Amniotic stem cell (primary cell): Measurements from ENCODE around the gene UBE2G1.
A peak's percentile ranks its signal among the peaks of the same experiment; 100 is the strongest.
"Not testable (repeated sequence)": the region's sequence is repeated elsewhere in the genome, so short reads cannot be mapped to it uniquely, and the experiment has no call there.

ENCODE experiments used
- DNase-seq: peaks from one replicate; lab custom pipeline; 2025; lab: John Stamatoyannopoulos, UW

Gene UBE2G1, protein sequence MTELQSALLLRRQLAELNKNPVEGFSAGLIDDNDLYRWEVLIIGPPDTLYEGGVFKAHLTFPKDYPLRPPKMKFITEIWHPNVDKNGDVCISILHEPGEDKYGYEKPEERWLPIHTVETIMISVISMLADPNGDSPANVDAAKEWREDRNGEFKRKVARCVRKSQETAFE

GRCh38 chr17:4366327-4367063 lies at the start of gene UBE2G1:
UBE2G1 (minus strand) TSS chr17:4366675; CDS start chr17:4366316, 359 bp downstream.
- peak; percentile 89 for DNase-seq

GRCh38 chr17:4412933-4413831 lies 46.7 kb upstream of the UBE2G1 start:
- DNase-seq: peak; percentile 48

- no peak for DNase-seq
Observed at GRCh38 chr17:4411201-4411600, 44.7 kb upstream of the UBE2G1 start.

DNA sequence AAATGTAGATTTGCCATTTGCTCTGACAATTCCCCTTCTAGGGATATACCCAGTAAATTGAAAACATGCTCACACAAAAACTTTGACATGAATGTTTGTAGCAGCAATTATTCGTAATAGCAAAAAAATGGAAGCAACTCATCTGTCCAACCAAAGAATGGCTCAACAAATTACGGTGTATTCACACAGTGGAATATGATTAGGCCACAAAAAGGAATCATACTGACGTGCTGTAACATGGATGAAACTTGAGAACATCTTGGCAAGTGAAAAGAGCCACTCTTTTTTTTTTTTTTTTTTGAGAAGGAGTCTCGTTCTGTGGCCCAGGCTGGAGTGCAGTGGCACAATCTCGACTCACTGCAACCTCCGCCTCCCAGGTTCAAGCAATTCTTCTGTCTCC lies 43.2 kb upstream of the UBE2G1 start:
- DNase-seq: no peak

DNA sequence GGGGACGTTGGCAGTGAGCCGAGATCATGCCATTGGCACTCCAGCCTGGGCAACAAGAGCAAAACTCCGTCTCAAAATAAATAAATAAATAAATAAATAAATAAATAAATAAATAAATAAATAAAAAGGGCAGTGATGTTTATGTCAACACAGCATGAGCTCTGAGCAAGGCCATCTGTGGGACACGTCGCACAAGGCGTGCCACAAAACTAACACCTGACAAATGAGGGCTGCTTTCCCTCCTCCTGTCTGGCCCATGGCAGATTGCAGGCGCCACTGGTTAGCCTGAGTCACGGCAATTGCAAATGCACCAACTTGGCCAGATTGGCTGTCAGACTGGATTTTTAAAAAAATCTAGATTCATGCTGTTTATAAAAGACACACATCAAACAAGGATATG lies 41.4 kb upstream of the UBE2G1 start:
- DNase-seq: no peak

DNA sequence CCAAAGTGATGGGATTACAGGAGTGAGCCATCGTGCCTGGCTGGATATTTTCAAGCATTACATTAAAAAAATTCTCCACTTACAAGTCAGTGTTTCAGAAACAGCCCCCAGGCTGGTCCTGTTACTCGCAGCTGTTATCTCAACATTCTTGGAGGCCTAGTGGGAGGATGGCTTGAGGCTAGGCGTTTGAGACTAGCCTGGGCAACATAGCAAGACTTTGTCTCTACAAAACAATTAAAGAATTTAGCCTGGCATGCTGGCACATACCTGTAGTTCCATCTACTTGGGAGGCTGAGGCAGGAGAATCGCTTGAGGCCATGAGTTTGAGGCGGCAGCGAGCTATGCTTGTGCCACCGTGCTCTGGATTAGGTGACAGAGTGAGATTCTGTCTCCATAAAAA lies 40.7 kb upstream of the UBE2G1 start:
- DNase-seq: no peak

GRCh38 chr17:4406386-4406785 lies 39.9 kb upstream of the UBE2G1 start:
- no peak for DNase-seq

GRCh38 chr17:4405699-4406098 lies 39.2 kb upstream of the UBE2G1 start:
- DNase-seq: no peak

GRCh38 chr17:4405038-4405669 lies 38.7 kb upstream of the UBE2G1 start:
- DNase-seq: no peak

GRCh38 chr17:4397840-4398239 lies 31.4 kb upstream of the UBE2G1 start:
- DNase-seq: no peak

GRCh38 chr17:4395111-4395478 lies 28.6 kb upstream of the UBE2G1 start:
- no peak for DNase-seq

DNA sequence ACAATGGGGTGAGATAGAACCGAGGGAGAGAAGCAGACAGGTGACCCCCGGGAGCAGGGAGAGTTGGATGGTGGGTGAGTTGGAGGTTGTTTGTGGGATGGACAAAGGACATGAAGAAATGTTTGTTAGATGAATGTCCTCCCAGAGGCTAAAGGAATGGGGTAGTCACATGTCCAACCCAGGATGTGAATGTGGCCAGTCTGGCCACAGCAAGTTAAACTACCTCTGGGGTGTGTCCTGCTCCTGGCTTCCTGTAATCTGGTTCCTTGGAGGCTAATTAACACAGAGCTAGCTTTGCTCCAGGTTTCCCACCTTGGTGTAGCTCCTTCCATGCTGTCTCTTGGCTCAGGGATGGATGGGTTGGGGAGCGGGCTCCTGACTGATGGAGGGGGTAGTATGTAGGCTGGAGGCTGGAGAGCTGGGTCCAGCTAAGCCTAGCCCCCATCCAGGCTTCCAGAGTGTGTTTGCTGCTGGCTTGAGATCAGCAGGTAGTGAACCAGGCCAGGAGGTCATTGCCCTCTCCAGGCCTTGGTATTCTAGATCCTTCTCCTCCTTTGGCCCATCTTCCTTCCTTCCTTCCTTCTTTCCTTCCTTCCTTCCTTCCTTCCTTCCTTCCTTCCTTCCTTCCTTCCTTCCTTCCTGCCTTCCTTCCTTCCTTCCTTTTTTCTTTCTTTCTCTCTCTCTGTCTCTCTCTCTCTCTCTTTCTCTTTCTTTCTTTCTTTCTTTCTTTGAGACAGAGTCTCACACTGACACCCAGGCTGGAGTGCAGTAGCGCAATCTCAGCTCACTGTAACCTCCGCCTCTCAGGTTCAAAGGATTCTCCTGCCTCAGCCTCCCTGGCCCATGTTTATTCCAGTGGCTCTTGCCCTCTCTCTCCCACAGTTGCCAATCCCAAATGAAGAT lies 28.0 kb upstream of the UBE2G1 start:
- DNase-seq: no peak

DNA sequence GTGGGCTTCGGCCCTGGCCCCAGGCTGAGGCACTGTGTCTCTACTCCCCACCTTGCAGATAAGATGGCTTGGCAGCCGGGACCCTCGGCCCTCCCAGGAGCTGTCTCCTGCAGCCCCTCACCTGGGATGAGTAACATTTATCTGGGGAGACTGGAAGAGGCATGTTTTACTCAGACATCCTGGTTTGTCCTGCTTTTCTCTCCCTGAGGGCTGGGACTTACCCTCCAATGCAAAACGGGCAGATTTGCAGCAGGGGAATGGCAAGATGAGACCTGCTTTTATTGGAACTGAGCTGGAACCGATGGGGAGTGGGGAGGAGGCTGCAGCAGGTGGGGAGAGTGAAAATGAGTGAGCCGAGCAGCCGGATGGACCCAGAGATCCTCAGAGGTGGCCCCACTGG lies 27.3 kb upstream of the UBE2G1 start:
- DNase-seq: no peak

GRCh38 chr17:4389079-4389478 lies 22.6 kb upstream of the UBE2G1 start:
- DNase-seq: no peak

DNA sequence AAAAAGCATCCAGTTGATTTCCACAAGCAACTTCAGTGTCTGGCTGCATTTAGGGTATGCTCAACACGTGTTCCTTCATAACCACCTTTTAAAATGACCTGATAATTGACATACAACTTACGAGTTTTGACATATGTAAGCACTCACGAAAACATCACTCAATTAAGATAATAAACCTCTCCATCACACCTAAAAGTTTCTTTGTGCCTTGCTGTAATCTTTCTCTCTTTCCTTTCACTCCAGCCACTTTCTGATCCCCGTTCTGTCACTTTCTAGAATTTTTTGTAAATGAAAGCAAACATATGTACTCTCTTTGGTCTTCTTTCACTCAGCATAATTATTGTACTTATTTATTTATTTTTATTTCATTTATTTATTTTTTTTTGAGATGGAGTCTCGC lies 20.7 kb upstream of the UBE2G1 start:
- DNase-seq: no peak

DNA sequence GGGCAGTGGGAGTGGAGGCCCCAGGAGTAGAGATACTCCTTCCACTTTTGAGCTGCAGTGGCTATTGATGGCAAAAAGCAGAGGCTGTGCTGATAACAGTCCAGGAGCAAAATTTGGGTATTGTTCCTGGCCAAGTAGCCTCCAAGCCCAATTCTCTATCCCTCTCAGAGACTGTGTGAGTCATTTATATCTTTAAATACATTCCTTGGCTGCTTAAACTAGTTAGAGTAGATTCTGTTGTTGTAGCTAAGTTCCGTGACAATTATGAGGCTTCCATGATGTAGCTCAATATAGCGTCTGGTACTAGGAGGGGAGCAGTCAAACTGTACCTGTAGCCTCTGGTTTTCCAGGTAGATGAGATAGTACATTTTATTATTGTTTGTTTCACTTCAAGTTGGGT lies 19.9 kb upstream of the UBE2G1 start:
- no peak for DNase-seq

GRCh38 chr17:4381690-4382671 lies 15.5 kb upstream of the UBE2G1 start:
- DNase-seq: no peak

DNA sequence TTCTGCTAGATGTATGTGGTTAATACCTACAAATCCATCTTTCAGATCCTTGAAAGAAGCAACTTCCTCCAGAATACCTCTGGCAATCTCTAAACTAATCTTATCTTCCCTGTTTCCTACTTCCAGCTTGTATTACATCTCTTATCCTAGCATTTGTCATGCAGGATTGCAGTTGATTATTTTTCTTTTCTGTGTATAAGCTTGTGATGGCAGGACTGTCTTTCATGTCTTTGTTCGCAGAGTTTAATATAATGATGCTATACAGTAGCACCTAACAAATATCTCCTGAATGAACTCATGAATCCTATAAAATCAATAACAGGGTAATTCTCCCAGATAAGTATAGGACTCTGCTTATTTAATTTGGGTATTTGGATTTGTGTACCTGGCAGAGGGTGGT lies 12.2 kb upstream of the UBE2G1 start:
- DNase-seq: no peak

DNA sequence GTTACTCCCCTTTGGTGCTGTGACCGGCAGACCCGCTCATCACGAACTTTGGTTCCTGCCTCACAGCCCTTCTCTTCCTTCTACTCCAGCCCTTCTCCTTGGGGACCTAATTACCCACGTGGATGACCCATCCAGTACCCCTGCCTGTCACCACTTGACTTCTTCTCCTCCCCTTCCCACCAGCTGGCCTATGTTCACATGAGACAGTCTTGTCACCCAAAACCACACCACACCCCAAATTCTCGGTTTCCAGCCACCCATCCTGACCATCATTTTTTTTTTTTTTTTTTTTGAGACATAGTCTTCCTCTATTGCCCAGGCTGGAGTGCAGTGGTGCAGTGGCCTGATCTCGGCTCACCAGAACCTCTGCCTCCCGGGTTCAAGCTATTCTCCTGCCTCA lies 10.8 kb upstream of the UBE2G1 start:
- not testable (repeated sequence) for DNase-seq

GRCh38 chr17:4375796-4376440 lies 9.4 kb upstream of the UBE2G1 start:
- DNase-seq: not testable (repeated sequence)
